GM10248 (cell line): ENCODE measurements around the gene PLIN3.
"Not testable (repeated sequence)": the region's sequence is repeated elsewhere in the genome, so short reads cannot be mapped to it uniquely, and the experiment has no call there.

Experiments used
- CTCF ChIA-PET: fragments of 300-600 bp; sonication (Branson Sonifier 250); formaldehyde crosslinking; extraction: SDS; loops from one replicate; lab custom pipeline; 2021; ENCODE audit warnings: antibody characterized with exemption; lab: Yijun Ruan, JAX
- POLR2A ChIA-PET: fragments of 350-650 bp; sonication (Branson Sonifier 250); formaldehyde crosslinking; extraction: SDS; loops from one replicate; lab custom pipeline; 2020; ENCODE audit warnings: antibody characterized with exemption; lab: Yijun Ruan, JAX
- DNase-seq: peaks from one replicate; pipeline ENCODE4 v3.0.0; 2012; ENCODE audit errors: extremely low spot score
- TF ChIP-seq, protein P1 (sequence below): IDR thresholded peaks from 2 replicates; pipeline ENCODE4 v1.5.1; 2012; ENCODE audit warnings: mild to moderate bottlenecking, low read depth; ENCODE audit errors: extremely low read depth, missing control alignments, control extremely low read depth

PLIN3 gene

GRCh38 chr19:4896372-4896771 is 28.9 kb upstream of the PLIN3 start:
- DNase-seq = no peak
- TF ChIP-seq, protein P1, sequence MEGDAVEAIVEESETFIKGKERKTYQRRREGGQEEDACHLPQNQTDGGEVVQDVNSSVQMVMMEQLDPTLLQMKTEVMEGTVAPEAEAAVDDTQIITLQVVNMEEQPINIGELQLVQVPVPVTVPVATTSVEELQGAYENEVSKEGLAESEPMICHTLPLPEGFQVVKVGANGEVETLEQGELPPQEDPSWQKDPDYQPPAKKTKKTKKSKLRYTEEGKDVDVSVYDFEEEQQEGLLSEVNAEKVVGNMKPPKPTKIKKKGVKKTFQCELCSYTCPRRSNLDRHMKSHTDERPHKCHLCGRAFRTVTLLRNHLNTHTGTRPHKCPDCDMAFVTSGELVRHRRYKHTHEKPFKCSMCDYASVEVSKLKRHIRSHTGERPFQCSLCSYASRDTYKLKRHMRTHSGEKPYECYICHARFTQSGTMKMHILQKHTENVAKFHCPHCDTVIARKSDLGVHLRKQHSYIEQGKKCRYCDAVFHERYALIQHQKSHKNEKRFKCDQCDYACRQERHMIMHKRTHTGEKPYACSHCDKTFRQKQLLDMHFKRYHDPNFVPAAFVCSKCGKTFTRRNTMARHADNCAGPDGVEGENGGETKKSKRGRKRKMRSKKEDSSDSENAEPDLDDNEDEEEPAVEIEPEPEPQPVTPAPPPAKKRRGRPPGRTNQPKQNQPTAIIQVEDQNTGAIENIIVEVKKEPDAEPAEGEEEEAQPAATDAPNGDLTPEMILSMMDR = no peak
- ChIA-PET POLR2A (no interaction called here), CTCF (interaction anchor here (2.6 kb wide), 1 partner anchor 87 kb away, joined by 11 read pairs; no protein-coding TSS in a partner anchor)

DNA sequence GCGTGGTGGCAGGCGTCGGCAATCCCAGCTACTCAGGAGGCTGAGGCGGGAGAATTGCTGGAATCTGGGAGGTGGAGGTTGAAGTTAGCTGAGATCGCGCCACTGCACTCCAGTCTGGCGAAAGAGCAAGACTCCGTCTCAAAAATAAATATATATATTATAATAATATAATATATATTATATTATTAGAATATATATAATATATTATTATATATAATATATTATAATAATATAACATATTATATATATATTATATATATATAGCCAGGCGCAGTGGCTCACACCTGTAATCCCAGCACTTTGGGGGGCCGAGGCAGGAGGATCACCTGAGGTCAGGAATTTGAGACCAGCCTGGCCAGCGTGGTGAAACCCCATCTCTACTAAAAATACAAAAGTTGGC is 25.5 kb upstream of the PLIN3 start:
- POLR2A ChIA-PET, DNase-seq, CTCF ChIA-PET: not testable (repeated sequence)

DNA sequence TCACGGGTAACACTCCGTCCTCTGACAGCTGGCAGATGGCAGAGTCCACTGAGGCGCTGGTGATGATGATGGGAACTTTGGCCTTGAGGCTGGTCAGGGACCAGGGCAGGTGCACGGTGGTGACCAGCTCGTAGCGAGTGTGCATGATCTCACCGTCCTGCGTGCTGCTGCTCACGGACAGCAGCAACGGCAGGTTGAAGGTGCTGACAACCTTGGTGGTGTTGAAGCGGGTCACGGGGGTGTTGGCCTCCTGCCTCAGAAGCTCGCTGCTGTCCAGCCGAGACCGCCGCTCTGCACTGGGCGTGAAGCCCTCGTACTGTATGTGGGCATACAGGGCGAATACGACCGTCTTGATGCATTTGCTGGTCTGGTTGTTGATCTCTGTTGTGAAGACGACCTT is 23.6 kb upstream of the PLIN3 start:
- TF ChIP-seq, protein P1 = no peak
- ChIA-PET POLR2A (no interaction called here), CTCF (interaction anchor here (1.2 to 1.4 kb wide), 2 partner anchors 20 to 140 kb away, joined by 3 read pairs; no protein-coding TSS in a partner anchor)
- no peak for DNase-seq

DNA sequence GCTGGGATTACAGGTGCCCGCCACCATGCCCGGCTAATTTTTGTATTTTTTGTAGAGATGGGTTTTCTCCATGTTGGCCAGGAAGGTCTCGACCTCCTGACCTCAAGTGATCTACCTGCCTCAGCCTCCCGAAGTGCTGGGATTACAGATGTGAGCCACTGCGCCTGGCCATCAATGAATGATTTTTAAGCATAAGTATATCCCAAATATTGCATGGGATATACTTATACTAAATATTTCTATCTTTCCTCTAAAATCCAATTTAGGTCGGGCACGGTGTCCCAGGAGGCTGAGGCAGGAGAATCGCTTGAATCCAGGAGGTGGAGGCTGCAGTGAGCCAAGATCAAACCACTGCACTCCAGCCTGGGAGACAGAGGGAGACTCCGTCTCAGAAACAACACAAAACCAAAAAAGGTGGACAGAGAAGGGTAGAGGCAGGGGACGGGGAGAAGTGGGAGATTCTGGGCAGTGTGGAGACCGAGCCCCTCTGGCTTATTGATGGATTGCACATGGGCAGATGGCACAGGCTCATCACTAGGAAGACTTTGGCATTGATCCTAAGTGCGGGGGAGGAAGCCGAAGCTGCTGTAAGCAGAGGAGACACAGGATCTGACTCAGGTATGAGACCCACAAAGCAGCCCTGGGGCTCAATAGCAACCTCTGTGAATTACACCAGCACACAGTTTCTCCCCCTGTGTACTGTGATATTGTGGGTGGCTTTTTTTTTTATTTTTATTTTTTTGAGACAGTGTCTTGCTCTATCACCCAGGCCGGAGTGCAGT is 21.8 kb upstream of the PLIN3 start:
- ChIA-PET CTCF (interaction anchor here (1.0 kb wide), 1 partner anchor 23 kb away, joined by 4 read pairs; no protein-coding TSS in a partner anchor), POLR2A (no interaction called here)
- TF ChIP-seq, protein P1 = no peak
- DNase-seq = no peak

DNA sequence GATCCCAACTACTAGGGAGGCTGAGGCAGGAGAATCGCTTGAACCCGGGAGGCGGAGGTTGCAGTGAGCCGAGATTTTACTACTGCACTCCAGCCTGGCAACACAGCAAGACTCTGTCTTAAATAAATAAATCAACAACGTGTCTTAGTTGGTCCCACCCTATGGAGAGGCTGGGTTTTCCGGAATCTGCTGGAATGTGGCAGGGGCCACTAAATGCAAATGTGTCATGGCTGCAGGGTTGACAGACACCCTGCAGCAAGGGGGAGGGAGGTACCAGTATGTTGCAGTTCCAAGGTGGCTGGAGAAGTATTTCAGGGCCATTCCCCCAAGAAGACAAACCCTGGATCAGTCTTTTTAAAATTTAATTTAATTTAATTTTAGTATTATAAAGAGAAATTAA is 20.3 kb upstream of the PLIN3 start:
- CTCF ChIA-PET, DNase-seq, POLR2A ChIA-PET: not testable (repeated sequence)

- ChIA-PET POLR2A (interaction anchor here (0.6 kb wide), 1 partner anchor 530 kb away, joined by 3 read pairs; no protein-coding TSS in a partner anchor), CTCF (interaction anchor here (1.4 kb wide), 1 partner anchor 11 kb away, joined by 3 read pairs; no protein-coding TSS in a partner anchor)
- not testable (repeated sequence) for DNase-seq
Observed at GRCh38 chr19:4884993-4885392, 17.5 kb upstream of the PLIN3 start.

GRCh38 chr19:4882874-4883273 is 15.4 kb upstream of the PLIN3 start:
- CTCF ChIA-PET = not testable (repeated sequence)

GRCh38 chr19:4879041-4879440 is 11.6 kb upstream of the PLIN3 start:
- ChIA-PET CTCF (no interaction called here), POLR2A (no interaction called here)
- TF ChIP-seq, protein P1 = no peak
- DNase-seq = no peak

More at GRCh38 chr19:4882874-4883273, 15.4 kb upstream of the PLIN3 start:
- not testable (repeated sequence) for DNase-seq
- POLR2A ChIA-PET = interaction anchor here (0.7 kb wide), 1 partner anchor 15 kb away, joined by 3 read pairs; no protein-coding TSS in a partner anchor

DNA sequence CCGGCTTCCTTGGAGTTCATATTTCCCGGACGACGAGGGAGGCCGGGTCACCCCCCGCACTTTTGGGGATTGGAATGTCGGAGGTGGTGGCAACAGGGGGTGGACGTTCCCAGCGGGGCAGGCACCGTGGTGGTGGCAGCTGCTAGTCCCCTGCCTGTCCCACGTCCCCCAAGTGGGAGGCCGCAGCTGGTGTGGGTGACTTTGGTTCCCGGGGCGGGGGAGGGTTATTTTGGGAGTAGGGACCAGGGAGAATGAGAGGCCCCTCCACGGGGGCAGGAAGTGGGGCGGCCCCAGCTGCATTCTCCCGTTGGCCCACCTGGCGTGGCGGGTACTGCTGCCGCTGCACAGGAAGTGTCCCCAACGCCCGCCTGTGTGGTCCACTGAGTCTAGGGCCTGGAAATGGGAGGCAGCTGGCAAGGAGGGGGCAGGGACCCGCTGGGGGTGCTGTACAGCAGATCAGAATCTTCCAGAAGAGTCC is 11.1 kb upstream of the PLIN3 start:
- CTCF ChIA-PET = no interaction called here

More for the DNA sequence above, 11.1 kb upstream of the PLIN3 start:
- no peak for DNase-seq
- TF ChIP-seq, protein P1 = no peak
- POLR2A ChIA-PET = interaction anchor here (0.6 kb wide), 1 partner anchor 137 kb away, joined by 3 read pairs; no protein-coding TSS in a partner anchor
